GM19193 (cell line): ENCODE measurements around the gene POMT2.

Experiments used
- POLR2A ChIP-seq: IDR thresholded peaks from 4 replicates; pipeline ENCODE4 v1.6.1; 2011; ENCODE audit not compliant: insufficient read depth, insufficient read length; ENCODE audit errors: extremely low read depth

Gene POMT2

GRCh38 chr14:77311217-77311616 lies 9.5 kb downstream of the POMT2 start:
- no peak for TF ChIP-seq POLR2A

GRCh38 chr14:77310026-77310425 lies 10.7 kb downstream of the POMT2 start:
- TF ChIP-seq POLR2A: no peak

GRCh38 chr14:77309131-77309530 lies 11.6 kb downstream of the POMT2 start:
- no peak for TF ChIP-seq POLR2A

- no peak for TF ChIP-seq POLR2A
Observed at GRCh38 chr14:77306851-77307496, 13.7 kb downstream of the POMT2 start.

GRCh38 chr14:77306416-77306815 lies 14.3 kb downstream of the POMT2 start:
- no peak for TF ChIP-seq POLR2A

- no peak for TF ChIP-seq POLR2A
Observed at GRCh38 chr14:77305696-77306095, 15.0 kb downstream of the POMT2 start.

- no peak for TF ChIP-seq POLR2A
Observed at GRCh38 chr14:77303417-77304156, 17.1 kb downstream of the POMT2 start.

GRCh38 chr14:77302926-77303325 lies 17.8 kb downstream of the POMT2 start:
- no peak for TF ChIP-seq POLR2A

GRCh38 chr14:77301103-77301502 lies 19.6 kb downstream of the POMT2 start:
- no peak for TF ChIP-seq POLR2A

GRCh38 chr14:77299771-77300170 lies 20.9 kb downstream of the POMT2 start:
- no peak for TF ChIP-seq POLR2A

- TF ChIP-seq POLR2A: no peak
Observed at GRCh38 chr14:77296906-77297305, 23.8 kb downstream of the POMT2 start.

- TF ChIP-seq POLR2A: no peak
Observed at GRCh38 chr14:77296155-77296554, 24.5 kb downstream of the POMT2 start.

- no peak for TF ChIP-seq POLR2A
Observed at GRCh38 chr14:77290705-77291104, 30.0 kb downstream of the POMT2 start.

GRCh38 chr14:77286576-77286975 lies 34.1 kb downstream of the POMT2 start:
- no peak for TF ChIP-seq POLR2A

- TF ChIP-seq POLR2A: no peak
Observed at GRCh38 chr14:77284466-77284865, 36.2 kb downstream of the POMT2 start.

GRCh38 chr14:77284066-77284465 lies 36.6 kb downstream of the POMT2 start:
- TF ChIP-seq POLR2A: no peak
